SK-N-SH (cell line): ENCODE measurements around the gene INTU.

Source experiments
- CTCF ChIP-seq: fragments of 200-600 bp; sonication (generic); IDR thresholded peaks from 2 replicates; pipeline ENCODE4 v1.6.1; 2017; ENCODE audit warnings: antibody characterized with exemption, mild to moderate bottlenecking, moderate library complexity
- NFIC ChIP-seq: IDR thresholded peaks from 2 replicates; pipeline ENCODE4 v1.4.0; 2012; ENCODE audit warnings: borderline replicate concordance
- RCOR1 ChIP-seq: fragments of 150-350 bp; IDR thresholded peaks from 2 replicates; pipeline ENCODE4 v1.6.1; 2017; ENCODE audit warnings: antibody characterized with exemption, low read length
- REST ChIP-seq: IDR thresholded peaks from 2 replicates; pipeline ENCODE4 v1.6.1; 2012; ENCODE audit warnings: mild to moderate bottlenecking, low read depth, low read length, moderate library complexity
- RFX5 ChIP-seq: IDR thresholded peaks from 2 replicates; pipeline ENCODE4 v1.6.1; 2012; ENCODE audit warnings: mild to moderate bottlenecking, improper control_type of control experiment, low read length
- USF2 ChIP-seq: fragments of 150-350 bp; IDR thresholded peaks from 2 replicates; pipeline ENCODE4 v1.6.1; 2017; ENCODE audit warnings: antibody characterized with exemption, low read length, low read depth, borderline replicate concordance
- ZBTB33 ChIP-seq: IDR thresholded peaks from 2 replicates; pipeline ENCODE4 v1.4.0; 2012; ENCODE audit warnings: low read depth, borderline replicate concordance

- TF ChIP-seq CTCF = no peak
- no peak for TF ChIP-seq ZBTB33
- no peak for TF ChIP-seq USF2
- no peak for TF ChIP-seq NFIC
- no peak for TF ChIP-seq RCOR1
- no peak for TF ChIP-seq RFX5
- no peak for TF ChIP-seq REST
Observed at GRCh38 chr4:127641524-127641923, 8.8 kb downstream of the INTU start.
